Stomach (tissue), 9 donors: ENCODE results near the gene CAPN5. TPM values are rescaled to one million over a fixed set of nuclear protein-coding genes. Genes with fewer than 3 reads are reported as not detected.

ENCODE experiments used
- DNase-seq, 2 donors: peaks; one replicate each; pipeline versions ENCODE4 v3.0.0 to v3.0.0-alpha.2; 2013 to 2019
- H3K27ac ChIP-seq, 5 donors: fragments of 200-600 bp in 4 of 5; sonication (generic) in 4 of 5; one replicate each; pipeline ENCODE4 v1.5.1; 2013 to 2019; ENCODE audit warnings: mild to moderate bottlenecking in 1 of 5, moderate library complexity in 1 of 5
- H3K27me3 ChIP-seq, 3 donors: fragments of 200-600 bp; sonication (generic); one replicate each; pipeline ENCODE4 v1.5.1; 2017 to 2019; ENCODE audit warnings: mixed run types in 1 of 3
- H3K36me3 ChIP-seq, 4 donors: fragments of 200-600 bp; sonication (generic); 1 replicate in 3 of 4; 2 replicates in 1 of 4; pipeline ENCODE4 v1.5.1; 2016 to 2019
- H3K4me1 ChIP-seq, 4 donors: fragments of 200-600 bp; sonication (generic); one replicate each; pipeline ENCODE4 v1.5.1; 2016 to 2019
- H3K4me3 ChIP-seq, 4 donors: fragments of 200-600 bp; sonication (generic) in 3 of 4; one replicate each; pipeline ENCODE4 v1.5.1; 2016 to 2019; ENCODE audit warnings: mild to moderate bottlenecking in 1 of 4
- H3K9me3 ChIP-seq, 4 donors: fragments of 200-600 bp; sonication (generic); one replicate each; pipeline ENCODE4 v1.5.1; 2016 to 2019
- EP300 ChIP-seq: sonication (generic); formaldehyde crosslinking; IDR thresholded peaks from one replicate; pipeline ENCODE4 v1.6.1; 2017; ENCODE audit warnings: antibody characterized with exemption
- POLR2A ChIP-seq, 4 donors: fragments of 450-650 bp; IDR thresholded peaks; one replicate each; pipeline ENCODE4 v1.6.1; 2016; ENCODE audit warnings: antibody characterized with exemption in 4 of 4, control low read depth in 2 of 4, mild to moderate bottlenecking in 1 of 4, moderate library complexity in 1 of 4
- POLR2AphosphoS5 ChIP-seq, 3 donors: sonication (generic); formaldehyde crosslinking; IDR thresholded peaks; one replicate each; pipeline ENCODE4 v1.6.1; 2016; ENCODE audit warnings: antibody characterized with exemption in 3 of 3
- WGBS, 5 donors: extraction: QIAGEN DNeasy Blood & Tissue Kit in 3 of 5; methylation state at CpG; one replicate each; pipeline versions ENCODE4 v1.1.5 to v1.1.7; 2013 to 2018; 5-methylcytosine and 5-hydroxymethylcytosine counted together
- intact Hi-C: fragments of 100-400 bp; cut with DNase I; formaldehyde crosslinking; loops from one replicate; pipeline ENCODE4 v1.15.1; 2023; ENCODE audit warnings: low total_unique reads
- polyA plus RNA-seq, 3 donors: library from polyadenylated mRNA; stranded (reverse); fragments of 200-250 nt; gene quantifications; one replicate each; pipeline ENCODE4 v1.2.3, GENCODE V29; 2013
- total RNA-seq, 5 donors: library from RNA; depleted of rRNA; stranded (reverse); fragments of >200 nt; gene quantifications; one replicate each; pipeline versions ENCODE4 v1.1.0 to v1.2.3, GENCODE V29; 2014 to 2016
- TF ChIP-seq, protein P1 (sequence below), 7 experiments: fragments of 450-650 bp in 4 of 7; fragments of 200-600 bp in 3 of 7; sonication (generic) in 3 of 7; IDR thresholded peaks; one replicate each; pipeline ENCODE4 v1.5.1; 2016 to 2019; ENCODE audit warnings: antibody characterized with exemption in 7 of 7, control low read depth in 2 of 7, mild to moderate bottlenecking in 1 of 7
- donor health status: healthy with polysubstance abuse.
- donor health status: Bipolar disorder and iron deficiency.
- donor health status: healthy.

Gene CAPN5
- total and polyA plus RNA-seq, 8 donors: 10.0 to 110 (median 65.9) TPM

DNA sequence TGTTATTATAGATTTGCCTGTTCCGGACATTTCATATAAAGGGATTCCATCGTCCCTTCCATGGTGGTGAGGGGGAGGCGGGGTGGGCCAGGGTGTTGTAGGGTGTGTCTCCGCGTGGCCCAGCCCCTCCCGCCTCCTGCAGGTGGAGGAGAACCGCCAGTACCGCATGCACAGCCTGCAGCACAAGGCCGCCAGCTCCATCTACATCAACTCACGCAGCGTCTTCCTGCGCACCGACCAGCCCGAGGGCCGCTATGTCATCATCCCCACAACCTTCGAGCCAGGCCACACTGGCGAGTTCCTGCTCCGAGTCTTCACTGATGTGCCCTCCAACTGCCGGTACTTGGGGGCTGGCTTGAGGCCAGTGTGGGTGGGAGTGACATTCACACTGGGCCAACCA lies 53.8 kb downstream of the CAPN5 start:
- Histone ChIP-seq H3K27me3 (no peaks in the 10 kb centered on the region), H3K36me3 (peaks cover 37 to 99% (median 89%) of the 10 kb centered on the region in 4 donors), H3K27ac (no peak overlapping the region), H3K4me3 (no peak overlapping the region), H3K4me1 (no peaks in the 10 kb centered on the region), H3K9me3 (no peaks in the 10 kb centered on the region)
- TF ChIP-seq POLR2AphosphoS5 (IDR thresholded peaks at IDR 0.05) (no peak), EP300 (no peak), POLR2A (IDR thresholded peaks at IDR 0.05) (no peak)
- TF ChIP-seq, protein P1, sequence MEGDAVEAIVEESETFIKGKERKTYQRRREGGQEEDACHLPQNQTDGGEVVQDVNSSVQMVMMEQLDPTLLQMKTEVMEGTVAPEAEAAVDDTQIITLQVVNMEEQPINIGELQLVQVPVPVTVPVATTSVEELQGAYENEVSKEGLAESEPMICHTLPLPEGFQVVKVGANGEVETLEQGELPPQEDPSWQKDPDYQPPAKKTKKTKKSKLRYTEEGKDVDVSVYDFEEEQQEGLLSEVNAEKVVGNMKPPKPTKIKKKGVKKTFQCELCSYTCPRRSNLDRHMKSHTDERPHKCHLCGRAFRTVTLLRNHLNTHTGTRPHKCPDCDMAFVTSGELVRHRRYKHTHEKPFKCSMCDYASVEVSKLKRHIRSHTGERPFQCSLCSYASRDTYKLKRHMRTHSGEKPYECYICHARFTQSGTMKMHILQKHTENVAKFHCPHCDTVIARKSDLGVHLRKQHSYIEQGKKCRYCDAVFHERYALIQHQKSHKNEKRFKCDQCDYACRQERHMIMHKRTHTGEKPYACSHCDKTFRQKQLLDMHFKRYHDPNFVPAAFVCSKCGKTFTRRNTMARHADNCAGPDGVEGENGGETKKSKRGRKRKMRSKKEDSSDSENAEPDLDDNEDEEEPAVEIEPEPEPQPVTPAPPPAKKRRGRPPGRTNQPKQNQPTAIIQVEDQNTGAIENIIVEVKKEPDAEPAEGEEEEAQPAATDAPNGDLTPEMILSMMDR (IDR thresholded peaks at IDR 0.05): no peak
- intact Hi-C loops: loop anchor here (10.0 kb wide), 1 partner anchor 434 kb away; no protein-coding TSS in a partner anchor
- no peak for DNase-seq
- 91 to 93% (median 92%) methylated on average over 15 to 19 of the region's 19 CpGs for WGBS, 5 donors

DNA sequence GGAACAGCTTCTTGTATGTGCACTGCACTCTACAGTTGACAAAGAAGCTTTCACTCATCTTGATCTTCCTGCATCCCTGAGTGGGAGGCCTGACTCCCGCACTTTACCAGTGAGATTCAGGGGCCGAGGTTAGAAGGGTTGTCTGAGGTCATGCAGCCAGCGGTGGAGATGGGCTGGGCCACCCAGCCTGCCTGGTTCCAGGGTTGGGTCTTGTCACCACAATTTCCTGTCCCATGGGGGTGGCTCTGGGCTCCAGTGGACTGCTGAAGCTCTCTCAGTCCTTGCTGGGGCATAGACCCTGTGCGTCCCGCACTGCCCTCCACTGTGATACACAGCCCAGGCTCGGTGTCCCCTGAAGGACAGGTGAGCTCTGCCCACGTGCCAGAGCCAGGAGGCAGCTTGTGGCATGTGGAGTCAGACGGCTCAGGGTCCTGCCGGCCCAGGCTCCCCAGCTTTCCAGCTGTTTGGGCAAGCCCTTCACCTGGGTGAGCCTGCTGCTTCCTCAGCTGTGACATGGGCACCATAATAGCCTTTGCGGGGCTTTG lies 54.4 kb downstream of the CAPN5 start:
- H3K36me3 ChIP-seq: peaks cover 37 to 96% (median 83%) of the 10 kb centered on the region in 4 donors
- H3K4me3 ChIP-seq: no peak overlapping the region
- no peak for DNase-seq
- H3K27me3 ChIP-seq: no peaks in the 10 kb centered on the region
- H3K27ac ChIP-seq: no peak overlapping the region
- no peaks in the 10 kb centered on the region for H3K9me3 ChIP-seq
- TF ChIP-seq, protein P1 (IDR thresholded peaks at IDR 0.05): no peak
- TF ChIP-seq EP300 (no peak), POLR2AphosphoS5 (IDR thresholded peaks at IDR 0.05) (no peak), POLR2A (IDR thresholded peaks at IDR 0.05) (no peak)
- WGBS, 5 donors: 82 to 89% (median 85%) methylated on average over 4 to 10 of the region's 10 CpGs
- no peaks in the 10 kb centered on the region for H3K4me1 ChIP-seq
- intact Hi-C loops: loop anchor here (10.0 kb wide), 1 partner anchor 434 kb away; no protein-coding TSS in a partner anchor

- intact Hi-C loops: loop anchor here (10.0 kb wide), 1 partner anchor 433 kb away; no protein-coding TSS in a partner anchor
- WGBS, 5 donors: 90 to 97% (median 93%) methylated on average over 8 of the region's 8 CpGs
- Histone ChIP-seq H3K27ac (no peak overlapping the region), H3K4me1 (peaks cover 4 to 8% (median 5%) of the 10 kb centered on the region in 4 donors), H3K9me3 (no peaks in the 10 kb centered on the region), H3K27me3 (peaks cover 0 to 3% (median 0%) of the 10 kb centered on the region in 3 donors), H3K36me3 (peaks cover 37 to 87% (median 76%) of the 10 kb centered on the region in 4 donors), H3K4me3 (no peak overlapping the region)
- no peak for TF ChIP-seq POLR2A (IDR thresholded peaks at IDR 0.05)
- TF ChIP-seq, protein P1 (IDR thresholded peaks at IDR 0.05): no peak
- TF ChIP-seq POLR2AphosphoS5 (IDR thresholded peaks at IDR 0.05): no peak
- TF ChIP-seq EP300: no peak
- no peak for DNase-seq
These were observed 55.3 kb downstream of the CAPN5 start for GRCh38 chr11:77121876-77122575.

GRCh38 chr11:77122576-77123212 lies 55.9 kb downstream of the CAPN5 start:
- intact Hi-C loops: loop anchor here (10.0 kb wide), 1 partner anchor 432 kb away; no protein-coding TSS in a partner anchor
- 82 to 93% (median 89%) methylated on average over 7 of the region's 7 CpGs for WGBS, 5 donors
- peaks cover 0 to 8% (median 0%) of the 10 kb centered on the region in 3 donors for H3K27me3 ChIP-seq

More at GRCh38 chr11:77122576-77123212, 55.9 kb downstream of the CAPN5 start:
- H3K4me1 ChIP-seq: peaks cover 10 to 14% (median 12%) of the 10 kb centered on the region in 4 donors
- H3K9me3 ChIP-seq: no peaks in the 10 kb centered on the region
- no peak for DNase-seq
- H3K4me3 ChIP-seq: no peak overlapping the region
- H3K27ac ChIP-seq: no peak overlapping the region
- peaks cover 37 to 80% (median 70%) of the 10 kb centered on the region in 4 donors for H3K36me3 ChIP-seq
- TF ChIP-seq POLR2A (IDR thresholded peaks at IDR 0.05) (no peak), EP300 (no peak), POLR2AphosphoS5 (IDR thresholded peaks at IDR 0.05) (no peak)
- TF ChIP-seq, protein P1 (IDR thresholded peaks at IDR 0.05): no peak
